Trophoblast cell (in vitro differentiated cells and primary cell): ENCODE results near the gene SMCR8.

Experiments
- DNase-seq, 2 donors: peaks; one replicate each; pipeline ENCODE4 v3.0.0-alpha.2; 2016
- H2AFZ ChIP-seq: 2 replicates; pipeline ENCODE4 v1.6.1; 2013; ENCODE audit warnings: low read length, moderate library complexity, mild to moderate bottlenecking; ENCODE audit not compliant: insufficient read depth, poor library complexity
- H2AK5ac ChIP-seq: 2 replicates; pipeline ENCODE4 v1.6.1; 2013; ENCODE audit warnings: mild to moderate bottlenecking, low read length
- H2BK120ac ChIP-seq: 2 replicates; pipeline ENCODE4 v1.6.1; 2013; ENCODE audit warnings: low read length, mild to moderate bottlenecking, moderate library complexity; ENCODE audit not compliant: insufficient read depth, poor library complexity
- H2BK12ac ChIP-seq: 2 replicates; pipeline ENCODE4 v1.6.1; 2013; ENCODE audit warnings: mild to moderate bottlenecking, low read length, moderate library complexity
- H2BK5ac ChIP-seq: 2 replicates; pipeline ENCODE4 v1.6.1; 2013; ENCODE audit warnings: low read length, low read depth, moderate library complexity, mild to moderate bottlenecking; ENCODE audit not compliant: poor library complexity
- H3K14ac ChIP-seq: 2 replicates; pipeline ENCODE4 v1.6.1; 2013; ENCODE audit warnings: mild to moderate bottlenecking, low read length
- H3K18ac ChIP-seq: 2 replicates; pipeline ENCODE4 v1.6.1; 2013; ENCODE audit warnings: mild to moderate bottlenecking, low read length
- H3K23ac ChIP-seq: 2 replicates; pipeline ENCODE4 v1.6.1; 2013; ENCODE audit warnings: low read length
- H3K27ac ChIP-seq: 2 replicates; pipeline ENCODE4 v1.5.1; 2013; ENCODE audit warnings: low read depth, mild to moderate bottlenecking, inconsistent platforms, low read length, moderate library complexity
- H3K27me3 ChIP-seq: 2 replicates; pipeline ENCODE4 v1.6.1; 2013; ENCODE audit warnings: inconsistent platforms, mild to moderate bottlenecking, low read length, moderate library complexity; ENCODE audit not compliant: insufficient read depth
- H3K36me3 ChIP-seq, 2 experiments: 1 replicate in 1 of 2; 2 replicates in 1 of 2; pipeline ENCODE4 v1.6.1; 2013; ENCODE audit warnings: low read length in 2 of 2, mild to moderate bottlenecking in 2 of 2, moderate library complexity in 1 of 2; ENCODE audit not compliant: insufficient read depth in 2 of 2, control insufficient read depth in 1 of 2
- H3K4ac ChIP-seq: 2 replicates; pipeline ENCODE4 v1.6.1; 2013; ENCODE audit warnings: low read depth, mild to moderate bottlenecking, low read length, moderate library complexity
- H3K4me1 ChIP-seq, 2 experiments: 1 replicate in 1 of 2; 2 replicates in 1 of 2; pipeline ENCODE4 v1.6.1; 2013; ENCODE audit warnings: low read length in 2 of 2, mild to moderate bottlenecking in 2 of 2, moderate library complexity in 1 of 2; ENCODE audit not compliant: insufficient read depth in 2 of 2, control insufficient read depth in 1 of 2
- H3K4me2 ChIP-seq: 2 replicates; pipeline ENCODE4 v1.6.1; 2013; ENCODE audit warnings: inconsistent platforms, mild to moderate bottlenecking, low read length, moderate library complexity
- H3K4me3 ChIP-seq: 2 replicates; pipeline ENCODE4 v1.5.1; 2013; ENCODE audit warnings: mild to moderate bottlenecking, low read depth, low read length, inconsistent platforms
- H3K79me1 ChIP-seq: one replicate; pipeline ENCODE4 v1.6.1; 2013; ENCODE audit warnings: low read length
- H3K79me2 ChIP-seq: 2 replicates; pipeline ENCODE4 v1.6.1; 2013; ENCODE audit warnings: low read length, mild to moderate bottlenecking; ENCODE audit not compliant: control insufficient read depth, insufficient read depth, poor library complexity
- H3K9ac ChIP-seq: 2 replicates; pipeline ENCODE4 v1.6.1; 2013; ENCODE audit warnings: mild to moderate bottlenecking, low read length
- H3K9me3 ChIP-seq: 2 replicates; pipeline ENCODE4 v1.6.1; 2013; ENCODE audit warnings: low read depth, mild to moderate bottlenecking, control low read depth, inconsistent platforms, low read length; ENCODE audit not compliant: insufficient read depth
- H4K12ac ChIP-seq: 2 replicates; pipeline ENCODE4 v1.6.1; 2013; ENCODE audit warnings: low read depth, mild to moderate bottlenecking, low read length, moderate library complexity
- H4K8ac ChIP-seq: 2 replicates; pipeline ENCODE4 v1.6.1; 2013; ENCODE audit warnings: low read depth, mild to moderate bottlenecking, low read length, moderate library complexity
- H4K91ac ChIP-seq: one replicate; pipeline ENCODE4 v1.6.1; 2013; ENCODE audit warnings: low read depth, mild to moderate bottlenecking, low read length, moderate library complexity
- WGBS: extraction: QIAGEN DNeasy Blood & Tissue Kit; methylation state at CpG from one replicate; pipeline ENCODE4 v1.1.7; 2013; ENCODE audit warnings: missing lambda C conversion rate; ENCODE audit not compliant: insufficient read length, insufficient coverage; ENCODE audit errors: extremely low coverage; 5-methylcytosine and 5-hydroxymethylcytosine counted together

The SMCR8 gene

DNA sequence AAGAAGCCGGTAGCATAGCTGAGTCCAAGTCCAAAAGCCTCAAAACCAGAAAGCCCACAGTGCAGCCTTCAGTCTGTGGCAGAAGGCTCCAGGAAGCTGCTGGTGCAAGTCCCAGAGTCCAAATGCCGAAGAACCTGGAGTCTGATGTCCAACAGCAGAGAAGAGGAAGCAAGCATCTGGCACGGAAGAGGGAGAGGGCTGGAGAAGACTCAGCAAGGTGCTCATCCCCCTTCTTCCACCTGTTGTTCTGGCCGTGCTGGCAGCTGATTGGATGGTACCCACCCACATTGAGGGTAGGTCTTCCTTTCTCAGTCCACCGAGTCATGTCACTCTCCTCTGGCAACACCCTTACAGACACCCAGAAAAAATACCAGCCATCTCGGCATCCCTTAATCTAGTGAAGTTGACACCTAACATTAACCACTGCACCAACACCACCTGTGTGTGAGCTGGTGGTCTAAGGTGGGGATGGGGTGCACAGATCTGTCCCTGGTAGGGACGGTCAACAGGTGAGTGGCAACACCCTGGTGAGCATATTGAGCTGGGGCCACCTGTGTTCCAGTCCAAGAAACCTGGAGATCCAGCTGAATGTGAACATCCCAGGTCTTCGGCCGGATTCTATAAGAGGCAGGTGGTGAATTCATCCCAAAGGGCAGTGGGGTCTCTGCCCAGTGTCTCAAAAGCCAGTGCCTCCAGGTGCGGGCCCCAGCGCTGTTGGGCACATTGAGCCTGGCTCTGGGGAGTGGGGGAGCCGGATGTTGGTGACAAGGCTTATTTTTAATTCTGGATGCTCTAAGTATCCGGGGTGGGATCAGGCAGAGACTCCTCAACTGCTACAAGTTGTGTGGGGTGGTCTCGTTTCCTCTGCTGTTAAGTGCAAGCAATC lies 44.8 kb upstream of the SMCR8 start:
- Histone ChIP-seq H3K9me3 (no peaks in the 10 kb centered on the region), H2AFZ (no peak overlapping the region), H3K36me3 (peaks cover 20 to 29% of the 10 kb centered on the region in 2 experiments), H3K23ac (no peak overlapping the region), H2BK12ac (no peak overlapping the region), H3K14ac (no peak overlapping the region), H3K79me2 (no peaks in the 10 kb centered on the region), H2BK120ac (no peak overlapping the region), H3K9ac (no peak overlapping the region), H3K27me3 (no peaks in the 10 kb centered on the region), H3K4me2 (no peak overlapping the region), H3K27ac (no peak overlapping the region), H3K79me1 (no peaks in the 10 kb centered on the region), H3K4me1 (peaks cover 5 to 8% of the 10 kb centered on the region in 2 experiments), H4K8ac (no peak overlapping the region), H3K4ac (no peak overlapping the region), H4K91ac (no peak overlapping the region), H2AK5ac (no peak overlapping the region), H3K18ac (no peak overlapping the region), H2BK5ac (no peak overlapping the region), H4K12ac (no peak overlapping the region), H3K4me3 (no peak overlapping the region)
- no CpG with 5 or more reads among the region's 14 CpGs for WGBS
- no peak for DNase-seq

DNA sequence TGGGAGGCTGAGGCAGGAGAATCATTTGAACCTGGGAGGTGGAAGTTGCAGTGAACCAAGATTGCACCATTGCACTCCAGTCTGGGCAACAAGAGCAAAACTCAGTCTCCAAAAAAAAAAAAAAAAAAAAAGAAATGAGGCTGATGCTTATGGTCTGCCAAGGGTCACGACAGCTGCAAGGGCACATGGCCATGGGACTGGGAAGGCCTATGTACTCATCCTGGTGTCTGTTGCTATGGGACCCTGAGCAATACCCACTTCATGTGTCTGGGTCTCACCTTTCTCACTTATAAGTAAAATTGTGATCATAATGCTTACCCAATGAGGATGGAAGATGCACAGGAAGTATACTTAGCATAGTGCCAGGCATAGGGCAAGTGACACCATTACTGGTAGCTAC lies 38.0 kb upstream of the SMCR8 start:
- no peaks in the 10 kb centered on the region for H3K79me2 ChIP-seq
- no CpG with 5 or more reads among the region's 1 CpG for WGBS

DNA sequence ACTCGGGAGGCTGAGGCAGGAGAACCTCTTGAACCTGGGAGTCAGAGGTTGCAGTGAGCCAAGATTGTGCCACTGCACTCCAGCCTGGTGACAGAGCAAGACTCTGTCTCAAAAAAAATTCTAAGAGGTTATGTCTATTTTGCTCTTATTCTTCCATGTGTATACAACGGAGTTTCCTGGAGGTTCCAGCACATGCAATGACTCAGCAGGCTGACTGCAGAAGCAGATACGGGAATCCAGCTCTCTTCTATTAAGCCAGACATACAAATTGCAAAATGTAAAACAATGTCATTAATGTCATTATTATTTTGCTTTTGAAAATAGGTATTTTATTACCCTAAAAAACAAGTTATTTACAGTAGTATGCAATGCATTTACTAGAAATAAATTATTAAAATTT lies 36.2 kb upstream of the SMCR8 start:
- Histone ChIP-seq H3K14ac (no peak overlapping the region), H3K4me3 (no peak overlapping the region), H2BK5ac (no peak overlapping the region), H3K9ac (no peak overlapping the region), H3K27me3 (no peaks in the 10 kb centered on the region), H4K8ac (no peak overlapping the region), H3K4ac (no peak overlapping the region), H3K4me1 (no peaks in the 10 kb centered on the region), H3K4me2 (no peak overlapping the region), H4K91ac (no peak overlapping the region), H3K79me2 (no peaks in the 10 kb centered on the region), H3K18ac (no peak overlapping the region), H3K9me3 (no peaks in the 10 kb centered on the region), H3K36me3 (peaks cover 69 to 75% of the 10 kb centered on the region in 2 experiments), H4K12ac (no peak overlapping the region), H3K23ac (no peak overlapping the region), H3K27ac (no peak overlapping the region), H3K79me1 (no peaks in the 10 kb centered on the region), H2BK12ac (no peak overlapping the region), H2AFZ (no peak overlapping the region), H2AK5ac (no peak overlapping the region), H2BK120ac (no peak overlapping the region)
- DNase-seq, result no peak
- no CpG with 5 or more reads among the region's 3 CpGs for WGBS

More for the DNA sequence above, 38.0 kb upstream of the SMCR8 start:
- H3K4me1 ChIP-seq, result no peaks in the 10 kb centered on the region
- H3K4me2 ChIP-seq, result no peak overlapping the region
- H3K79me1 ChIP-seq, result no peaks in the 10 kb centered on the region
- no peak overlapping the region for H3K4ac ChIP-seq
- H3K4me3 ChIP-seq, result no peak overlapping the region
- peaks cover 59 to 69% of the 10 kb centered on the region in 2 experiments for H3K36me3 ChIP-seq
- no peak for DNase-seq
- no peak overlapping the region for H2BK12ac ChIP-seq
- no peak overlapping the region for H4K91ac ChIP-seq
- no peak overlapping the region for H3K27ac ChIP-seq
- H3K9me3 ChIP-seq, result no peaks in the 10 kb centered on the region
- no peaks in the 10 kb centered on the region for H3K27me3 ChIP-seq
- no peak overlapping the region for H4K12ac ChIP-seq
- H3K18ac ChIP-seq, result no peak overlapping the region
- no peak overlapping the region for H3K9ac ChIP-seq
- H3K14ac ChIP-seq, result no peak overlapping the region
- H2BK5ac ChIP-seq, result no peak overlapping the region
- no peak overlapping the region for H4K8ac ChIP-seq
- H3K23ac ChIP-seq, result no peak overlapping the region
- no peak overlapping the region for H2AK5ac ChIP-seq
- H2AFZ ChIP-seq, result no peak overlapping the region
- no peak overlapping the region for H2BK120ac ChIP-seq

DNA sequence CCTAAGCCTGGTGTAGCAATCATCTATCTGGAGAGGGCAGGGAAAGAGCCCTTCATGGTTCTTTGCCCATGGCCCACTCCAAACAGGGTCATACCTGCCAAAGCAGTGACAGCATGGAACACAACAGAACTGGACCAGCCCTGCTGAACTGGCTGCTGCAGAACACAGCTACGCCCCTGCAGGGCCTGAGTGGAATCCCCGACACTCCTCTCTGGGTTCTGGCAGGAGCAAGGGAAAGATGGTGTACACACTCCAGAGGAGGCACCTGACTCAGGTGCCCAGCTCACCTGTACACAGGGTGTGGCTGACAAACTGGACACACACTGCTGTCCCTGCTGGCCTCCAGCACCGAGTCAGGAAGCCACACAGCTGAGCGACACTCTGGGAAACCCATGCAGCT lies 34.8 kb upstream of the SMCR8 start:
- H3K79me1 ChIP-seq, result no peaks in the 10 kb centered on the region
- DNase-seq, result no peak
- no peak overlapping the region for H3K4me2 ChIP-seq
- H2AFZ ChIP-seq, result no peak overlapping the region
- H2AK5ac ChIP-seq, result no peak overlapping the region
- H2BK120ac ChIP-seq, result no peak overlapping the region
- H3K14ac ChIP-seq, result no peak overlapping the region
- H3K4ac ChIP-seq, result no peak overlapping the region
- WGBS, result no CpG with 5 or more reads among the region's 4 CpGs
- H4K12ac ChIP-seq, result no peak overlapping the region
- H3K36me3 ChIP-seq, result peaks cover 70 to 71% of the 10 kb centered on the region in 2 experiments
- no peaks in the 10 kb centered on the region for H3K79me2 ChIP-seq
- H3K23ac ChIP-seq, result no peak overlapping the region
- H2BK12ac ChIP-seq, result no peak overlapping the region
- no peak overlapping the region for H3K9ac ChIP-seq
- H3K9me3 ChIP-seq, result no peaks in the 10 kb centered on the region
- H3K18ac ChIP-seq, result no peak overlapping the region
- no peak overlapping the region for H3K4me3 ChIP-seq
- H4K8ac ChIP-seq, result no peak overlapping the region
- no peaks in the 10 kb centered on the region for H3K4me1 ChIP-seq
- no peak overlapping the region for H2BK5ac ChIP-seq
- H4K91ac ChIP-seq, result no peak overlapping the region
- H3K27me3 ChIP-seq, result no peaks in the 10 kb centered on the region
- H3K27ac ChIP-seq, result no peak overlapping the region
